Peyer's patch (tissue), 4 donors: ENCODE measurements around the gene NPB.

Experiments
- POLR2A ChIP-seq, 2 donors: fragments of 450-650 bp; IDR thresholded peaks; one replicate each; pipeline ENCODE4 v1.5.1; 2017; ENCODE audit warnings: antibody characterized with exemption in 2 of 2, mild to moderate bottlenecking in 2 of 2, moderate library complexity in 2 of 2
- TF ChIP-seq, protein P1 (sequence below), 6 experiments: fragments of 450-650 bp in 4 of 6; fragments of 200-600 bp in 2 of 6; sonication (generic) in 1 of 6; IDR thresholded peaks; one replicate each; pipeline ENCODE4 v1.5.1; 2017 to 2019; ENCODE audit warnings: antibody characterized with exemption in 6 of 6, mild to moderate bottlenecking in 3 of 6, moderate library complexity in 1 of 6

DNA sequence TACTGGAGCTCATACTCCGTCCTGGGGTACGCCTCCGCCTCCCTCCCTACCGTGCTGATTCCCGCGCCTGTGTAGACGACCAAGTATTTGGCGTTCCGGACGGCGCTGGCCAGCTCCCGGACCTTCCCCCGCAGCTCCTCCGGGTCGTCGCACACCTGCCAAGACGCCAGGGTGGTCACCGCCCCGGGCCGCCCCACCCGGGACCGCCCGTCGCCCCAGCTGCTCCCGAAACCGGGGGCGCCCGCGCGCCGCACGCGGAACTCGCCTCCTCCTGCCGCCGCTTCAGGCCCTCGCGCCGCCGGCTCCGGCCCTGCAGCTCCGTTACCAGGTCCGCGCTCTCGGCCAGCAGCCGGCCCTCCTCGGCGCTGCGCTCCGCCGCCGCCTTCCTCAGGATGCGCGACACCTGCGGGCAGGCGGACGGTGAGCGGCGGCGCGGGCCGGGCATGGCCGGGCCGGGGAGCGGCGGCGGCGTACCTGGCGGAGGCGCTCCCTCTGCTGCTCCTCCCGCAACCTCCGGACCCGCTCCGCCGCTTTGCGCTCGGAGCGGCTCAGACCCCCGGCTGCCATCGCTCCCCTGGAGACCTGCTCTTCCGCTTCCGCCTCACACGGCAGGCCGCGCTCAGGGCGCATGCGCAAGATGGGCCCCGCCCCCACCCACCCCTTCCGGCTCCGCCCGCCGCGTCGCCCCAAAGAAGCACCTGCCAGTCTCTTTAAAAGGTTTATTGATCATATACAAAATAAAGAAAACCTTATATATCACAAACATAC is 15.7 kb downstream of the NPB start, which contains the start of gene SIRT7:
- peak; percentile 83 to 84 for TF ChIP-seq POLR2A (IDR thresholded peaks at IDR 0.05)
- TF ChIP-seq, protein P1, sequence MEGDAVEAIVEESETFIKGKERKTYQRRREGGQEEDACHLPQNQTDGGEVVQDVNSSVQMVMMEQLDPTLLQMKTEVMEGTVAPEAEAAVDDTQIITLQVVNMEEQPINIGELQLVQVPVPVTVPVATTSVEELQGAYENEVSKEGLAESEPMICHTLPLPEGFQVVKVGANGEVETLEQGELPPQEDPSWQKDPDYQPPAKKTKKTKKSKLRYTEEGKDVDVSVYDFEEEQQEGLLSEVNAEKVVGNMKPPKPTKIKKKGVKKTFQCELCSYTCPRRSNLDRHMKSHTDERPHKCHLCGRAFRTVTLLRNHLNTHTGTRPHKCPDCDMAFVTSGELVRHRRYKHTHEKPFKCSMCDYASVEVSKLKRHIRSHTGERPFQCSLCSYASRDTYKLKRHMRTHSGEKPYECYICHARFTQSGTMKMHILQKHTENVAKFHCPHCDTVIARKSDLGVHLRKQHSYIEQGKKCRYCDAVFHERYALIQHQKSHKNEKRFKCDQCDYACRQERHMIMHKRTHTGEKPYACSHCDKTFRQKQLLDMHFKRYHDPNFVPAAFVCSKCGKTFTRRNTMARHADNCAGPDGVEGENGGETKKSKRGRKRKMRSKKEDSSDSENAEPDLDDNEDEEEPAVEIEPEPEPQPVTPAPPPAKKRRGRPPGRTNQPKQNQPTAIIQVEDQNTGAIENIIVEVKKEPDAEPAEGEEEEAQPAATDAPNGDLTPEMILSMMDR (IDR thresholded peaks at IDR 0.05): peak in 1 of 6 experiments; percentile 13
